A673 (cell line): ENCODE results near the gene MISP. TPM values are rescaled to one million over a fixed set of nuclear protein-coding genes. Genes with fewer than 3 reads are reported as not detected.

Experiments
- BruUV-seq: library from RNA; stranded (reverse); fragments of 400-500 nt; replicated peaks from 2 replicates; lab custom pipeline; 2021; lab: Mats Ljungman, UMichigan
- CTCF ChIA-PET: fragments of 300-600 bp; sonication (Branson Sonifier 250); formaldehyde crosslinking; loops from one replicate; lab custom pipeline; 2022; ENCODE audit warnings: antibody characterized with exemption; lab: Charles Lee
- POLR2A ChIA-PET: fragments of 300-600 bp; sonication (Branson Sonifier 250); formaldehyde crosslinking; loops from one replicate; lab custom pipeline; 2022; ENCODE audit warnings: antibody characterized with exemption; ENCODE audit not compliant: low non-redundant PET; lab: Charles Lee
- DNase-seq: peaks from one replicate; pipeline ENCODE4 v3.0.0-alpha.2; 2015; ENCODE audit warnings: low spot score
- H3K27ac ChIP-seq: fragments of 200-600 bp; sonication (generic); 2 replicates; pipeline ENCODE4 v1.5.1; 2016; ENCODE audit warnings: mixed run types, low read depth, mild to moderate bottlenecking, mixed read lengths, antibody characterized with exemption, low read length; ENCODE audit not compliant: poor library complexity, severe bottlenecking
- H3K27me3 ChIP-seq: fragments of 200-600 bp; sonication (generic); replicated peaks from 2 replicates; pipeline ENCODE4 v1.6.1; 2017; ENCODE audit warnings: mixed run types, low read depth, mild to moderate bottlenecking, mixed read lengths, antibody characterized with exemption, low read length; ENCODE audit not compliant: insufficient read depth, poor library complexity
- H3K36me3 ChIP-seq: fragments of 200-600 bp; sonication (generic); 2 replicates; pipeline ENCODE4 v1.6.1; 2016; ENCODE audit warnings: mixed run types, mild to moderate bottlenecking, mixed read lengths, antibody characterized with exemption, low read length; ENCODE audit not compliant: insufficient read depth, poor library complexity, severe bottlenecking
- H3K4me1 ChIP-seq: fragments of 200-600 bp; sonication (generic); 2 replicates; pipeline ENCODE4 v1.6.1; 2017; ENCODE audit warnings: mixed run types, mild to moderate bottlenecking, mixed read lengths, antibody characterized with exemption, low read length; ENCODE audit not compliant: insufficient read depth, poor library complexity, severe bottlenecking
- H3K4me3 ChIP-seq: fragments of 200-600 bp; sonication (generic); 2 replicates; pipeline ENCODE4 v1.5.1; 2016; ENCODE audit warnings: low read depth, mixed run types, mild to moderate bottlenecking, mixed read lengths, low read length; ENCODE audit not compliant: poor library complexity, severe bottlenecking
- H3K9me3 ChIP-seq: fragments of 200-600 bp; sonication (generic); 2 replicates; pipeline ENCODE4 v1.6.1; 2016; ENCODE audit warnings: mixed run types, low read depth, mild to moderate bottlenecking, mixed read lengths, antibody characterized with exemption, low read length; ENCODE audit not compliant: poor library complexity, severe bottlenecking
- CTCF ChIP-seq: fragments of 300-800, 200-600 bp; sonication (generic); conservative IDR thresholded peaks from 2 replicates; pipeline ENCODE4 v1.5.1; 2017; ENCODE audit warnings: low read depth, mild to moderate bottlenecking, antibody characterized with exemption, low read length, moderate library complexity, mixed read lengths
- EZH2 ChIP-seq: fragments of 200-600 bp; sonication (generic); IDR thresholded peaks from 2 replicates; pipeline ENCODE4 v1.6.1; 2017; ENCODE audit warnings: borderline replicate concordance, low read depth, mild to moderate bottlenecking, mixed read lengths, antibody characterized with exemption, low read length; ENCODE audit not compliant: poor library complexity, severe bottlenecking
- intact Hi-C: fragments of 100-400 bp; cut with micrococcal nuclease; formaldehyde crosslinking; loops from one replicate; pipeline ENCODE4 v1.10.0; 2022; ENCODE audit not compliant: unreplicated experiment
- total RNA-seq: library from RNA; stranded (reverse); gene quantifications from 2 replicates; pipeline ENCODE4 v1.2.3, GENCODE V29; 2021

MISP gene
- total RNA-seq, 1 experiment from 2014 or later, result 0.11 TPM

- Histone ChIP-seq H3K9me3 (no peaks in the 10 kb centered on the region), H3K36me3 (no peaks in the 10 kb centered on the region), H3K27me3 (no peaks in the 10 kb centered on the region), H3K27ac (no peak overlapping the region), H3K4me1 (peaks cover 7% of the 10 kb centered on the region), H3K4me3 (no peak overlapping the region)
- CTCF ChIA-PET, result no interaction called here
- POLR2A ChIA-PET, result no interaction called here
- TF ChIP-seq CTCF, result no peak
- TF ChIP-seq EZH2, result no peak
- intact Hi-C loops, result no loop called here
- BruUV-seq, result no TSS peak
- DNase-seq, result no peak
Observed at GRCh38 chr19:791567-792305, 40.8 kb downstream of the MISP start.

- intact Hi-C loops, result no loop called here
- H3K4me1 ChIP-seq, result peaks cover 7% of the 10 kb centered on the region
- POLR2A ChIA-PET, result interaction anchor here (0.5 kb wide), 1 partner anchor 190 kb away, joined by 3 read pairs; no protein-coding TSS in a partner anchor
Observed at GRCh38 chr19:792306-792885, 41.5 kb downstream of the MISP start.

DNA sequence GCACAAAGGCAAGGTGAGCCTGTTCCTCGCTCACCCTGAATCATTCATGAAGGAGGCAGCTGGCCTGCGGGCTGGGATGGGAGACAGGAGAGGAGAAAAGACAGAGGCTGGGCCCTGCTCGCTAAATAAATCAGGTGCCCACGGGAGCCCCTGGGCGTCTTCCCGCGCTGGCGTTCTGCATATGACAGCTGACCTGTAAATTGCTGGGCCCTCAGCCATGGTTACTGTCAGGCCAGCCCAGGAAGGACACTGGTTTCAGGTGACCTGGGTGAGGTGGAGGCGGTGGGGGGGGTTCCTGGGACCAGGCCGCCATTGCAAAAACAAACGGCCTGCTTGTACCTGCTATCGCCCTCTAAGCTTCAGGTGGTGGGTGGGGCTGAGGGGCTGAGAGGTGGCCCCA is 42.9 kb downstream of the MISP start:
- CTCF ChIA-PET, result no interaction called here
- Histone ChIP-seq H3K27me3 (no peaks in the 10 kb centered on the region), H3K4me1 (peaks cover 8% of the 10 kb centered on the region), H3K9me3 (no peaks in the 10 kb centered on the region), H3K4me3 (no peak overlapping the region), H3K27ac (no peak overlapping the region), H3K36me3 (peaks cover 6% of the 10 kb centered on the region)
- intact Hi-C loops, result no loop called here
- no peak for DNase-seq
- TF ChIP-seq CTCF (no peak), EZH2 (no peak)
- BruUV-seq, result no TSS peak
- POLR2A ChIA-PET, result interaction anchor here (0.6 kb wide), 1 partner anchor 9 kb away, joined by 3 read pairs; no protein-coding TSS in a partner anchor

More at GRCh38 chr19:792306-792885, 41.5 kb downstream of the MISP start:
- TF ChIP-seq CTCF (no peak), EZH2 (no peak)
- H3K27me3 ChIP-seq, result no peaks in the 10 kb centered on the region
- no peak overlapping the region for H3K27ac ChIP-seq
- no peak overlapping the region for H3K4me3 ChIP-seq
- BruUV-seq, result no TSS peak
- DNase-seq, result no peak
- no peaks in the 10 kb centered on the region for H3K9me3 ChIP-seq
- CTCF ChIA-PET, result no interaction called here
- H3K36me3 ChIP-seq, result no peaks in the 10 kb centered on the region
